KOPT-K1 (cell line): Measurements from ENCODE around the gene INPP4A.
A peak's percentile ranks its signal among the peaks of the same experiment; 100 is the strongest.

Experiments used
- H3K27ac ChIP-seq: fragments of 200-600 bp; sonication (generic); 2 replicates; pipeline ENCODE4 v1.5.1; 2016; ENCODE audit warnings: antibody characterized with exemption, mild to moderate bottlenecking, low read depth, low read length; ENCODE audit not compliant: poor library complexity, severe bottlenecking
- H3K36me3 ChIP-seq: fragments of 200-600 bp; sonication (generic); 2 replicates; pipeline ENCODE4 v1.5.1; 2017; ENCODE audit warnings: antibody characterized with exemption, mild to moderate bottlenecking, low read length, moderate library complexity; ENCODE audit not compliant: insufficient read depth
- H3K9me3 ChIP-seq: fragments of 200-600 bp; sonication (generic); 2 replicates; pipeline ENCODE4 v1.5.1; 2017; ENCODE audit warnings: antibody characterized with exemption, low read length, mild to moderate bottlenecking; ENCODE audit not compliant: insufficient read depth, poor library complexity, severe bottlenecking

Gene INPP4A

GRCh38 chr2:98502556-98503335 is 58.1 kb downstream of the INPP4A start:
- Histone ChIP-seq H3K27ac (no peak overlapping the region), H3K9me3 (no peaks in the 10 kb centered on the region), H3K36me3 (peaks cover 13% of the 10 kb centered on the region; the same call in 1 of the 2 replicates)

DNA sequence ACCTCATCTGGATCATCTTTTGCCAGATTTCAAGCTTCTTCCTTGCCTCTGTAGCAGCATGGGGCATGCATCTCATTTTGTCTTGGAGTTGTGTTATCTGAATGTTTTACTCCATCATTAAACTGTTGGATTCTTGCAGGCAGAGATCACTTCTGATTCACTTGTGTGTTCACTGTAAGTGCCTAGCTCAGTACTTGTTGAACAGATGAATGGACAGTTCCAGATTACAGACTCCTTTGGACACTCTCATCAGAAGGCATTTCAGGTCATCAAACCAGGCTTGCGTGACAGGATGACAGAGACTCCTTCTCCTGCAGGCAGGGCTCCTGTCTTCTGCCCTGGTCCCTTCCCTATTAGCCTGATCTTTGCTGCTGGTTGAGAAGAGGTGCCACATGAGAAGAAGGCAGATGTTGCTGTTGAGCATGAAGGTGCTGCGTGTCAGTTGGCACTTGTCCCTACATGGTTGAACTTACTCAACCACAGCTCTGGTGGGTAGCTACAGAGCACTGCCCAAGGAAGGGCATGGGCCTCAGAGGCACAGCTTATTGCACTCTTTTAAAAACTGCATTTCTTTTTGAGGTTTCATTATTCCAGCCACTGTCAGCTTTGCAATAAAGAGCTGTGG is 58.9 kb downstream of the INPP4A start:
- peak overlapping the region; percentile 42 for H3K27ac ChIP-seq

DNA sequence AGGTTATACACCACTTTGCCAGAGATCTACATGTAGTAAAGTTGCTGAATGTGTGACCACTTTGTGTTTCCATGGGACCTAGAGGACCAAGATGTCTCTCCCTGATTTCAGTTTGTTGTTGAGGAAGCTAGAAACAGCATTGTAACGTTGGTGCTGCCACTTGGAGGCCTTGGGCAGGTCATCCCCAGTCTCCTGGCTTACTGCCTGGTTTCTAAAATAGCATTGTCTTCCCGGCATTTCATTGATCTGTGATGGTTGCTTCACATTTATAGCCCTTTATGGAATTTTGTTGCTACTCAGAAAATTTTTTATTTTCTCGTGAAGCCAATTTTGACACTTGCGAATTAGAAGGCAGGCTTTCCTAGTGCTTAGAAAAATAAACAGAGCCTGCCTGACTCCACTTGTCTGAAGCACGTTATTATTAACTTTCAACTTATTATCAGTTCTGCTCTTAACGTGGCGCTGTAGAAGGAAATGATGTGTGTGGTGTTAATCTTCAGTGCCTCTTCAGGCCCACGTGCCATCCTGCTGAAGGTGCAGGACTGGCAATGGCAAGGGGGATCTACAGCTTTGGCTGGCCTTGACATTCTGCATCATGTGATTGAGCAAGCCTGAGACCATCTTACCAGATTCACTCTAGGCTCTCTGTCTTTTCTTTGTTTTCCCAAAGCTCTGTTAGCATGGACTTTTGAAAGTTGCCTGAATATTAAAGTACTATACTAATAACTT is 59.9 kb downstream of the INPP4A start:
- Histone ChIP-seq H3K9me3 (no peaks in the 10 kb centered on the region), H3K36me3 (peaks cover 10% of the 10 kb centered on the region; the same call in 1 of the 2 replicates), H3K27ac (peak overlapping the region; percentile 42)

More for the DNA sequence above, 58.9 kb downstream of the INPP4A start:
- no peaks in the 10 kb centered on the region for H3K9me3 ChIP-seq
- H3K36me3 ChIP-seq, result peaks cover 10% of the 10 kb centered on the region; the same call in 1 of the 2 replicates

GRCh38 chr2:98505311-98505808 is 60.7 kb downstream of the INPP4A start:
- Histone ChIP-seq H3K27ac (no peak overlapping the region), H3K9me3 (no peaks in the 10 kb centered on the region), H3K36me3 (peaks cover 10% of the 10 kb centered on the region; the same call in 1 of the 2 replicates)

DNA sequence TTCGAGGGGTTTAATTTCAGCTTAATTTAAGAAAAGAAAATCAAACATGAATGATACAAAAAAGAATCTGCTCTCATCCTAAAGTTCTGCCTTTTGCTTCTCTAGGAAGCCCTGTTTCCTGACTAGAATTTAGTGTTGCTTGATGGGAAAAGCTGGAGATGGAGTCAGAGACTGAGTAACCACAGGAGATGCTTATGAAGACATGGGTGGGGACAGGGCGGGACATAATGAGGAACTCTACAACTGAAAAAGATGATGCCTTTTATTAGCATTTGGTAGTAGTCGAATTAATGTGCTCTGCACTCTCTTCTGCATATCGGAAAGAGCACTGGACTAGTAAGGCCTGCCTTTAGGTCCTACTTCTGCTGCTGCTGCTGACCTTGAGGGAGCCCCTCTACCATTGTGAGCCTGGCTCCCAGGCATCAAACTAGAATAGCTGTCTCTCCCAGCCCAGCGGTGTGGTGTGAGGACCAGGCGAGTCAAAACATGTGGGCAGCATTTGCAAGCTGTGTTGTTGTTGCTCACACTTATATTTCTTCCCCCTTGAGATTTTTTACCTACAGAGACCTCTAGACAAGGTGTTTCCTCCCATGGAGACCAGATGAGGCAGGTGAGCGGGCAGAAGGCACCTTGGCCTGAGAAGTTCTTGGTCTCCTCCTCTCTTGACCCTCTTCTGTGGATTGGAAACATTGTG is 61.5 kb downstream of the INPP4A start:
- Histone ChIP-seq H3K9me3 (no peaks in the 10 kb centered on the region), H3K36me3 (peaks cover 10% of the 10 kb centered on the region; the same call in 1 of the 2 replicates), H3K27ac (no peak overlapping the region)

GRCh38 chr2:98506881-98507280 is 62.2 kb downstream of the INPP4A start:
- Histone ChIP-seq H3K9me3 (no peaks in the 10 kb centered on the region), H3K27ac (no peak overlapping the region), H3K36me3 (peaks cover 10% of the 10 kb centered on the region; the same call in 1 of the 2 replicates)

DNA sequence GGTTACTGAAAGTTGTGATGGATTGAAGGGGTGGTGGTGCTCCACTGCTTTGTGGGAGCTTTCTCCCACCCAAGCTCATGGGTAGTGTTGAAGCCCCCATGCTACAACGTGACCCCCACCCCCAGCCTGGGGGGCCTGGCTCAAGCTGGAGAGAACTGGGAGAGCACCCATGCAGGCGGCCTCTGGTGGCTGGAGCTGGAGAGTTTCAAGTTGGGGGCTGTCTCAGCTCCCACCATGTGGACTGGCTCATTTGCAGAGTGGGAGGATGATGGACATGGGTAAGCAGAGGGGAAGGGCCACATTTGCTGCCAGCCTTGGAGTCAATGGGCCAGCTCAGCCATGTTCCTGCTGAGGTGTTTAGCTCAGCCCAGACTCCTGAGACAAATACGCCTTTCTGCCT is 62.8 kb downstream of the INPP4A start:
- peaks cover 10% of the 10 kb centered on the region; the same call in 1 of the 2 replicates for H3K36me3 ChIP-seq
- no peaks in the 10 kb centered on the region for H3K9me3 ChIP-seq
- peak overlapping the region; percentile 44 for H3K27ac ChIP-seq

GRCh38 chr2:98507891-98508708 is 63.4 kb downstream of the INPP4A start:
- peaks cover 10% of the 10 kb centered on the region; the same call in 1 of the 2 replicates for H3K36me3 ChIP-seq
- H3K27ac ChIP-seq, result peak overlapping the region; percentile 44
- no peaks in the 10 kb centered on the region for H3K9me3 ChIP-seq

DNA sequence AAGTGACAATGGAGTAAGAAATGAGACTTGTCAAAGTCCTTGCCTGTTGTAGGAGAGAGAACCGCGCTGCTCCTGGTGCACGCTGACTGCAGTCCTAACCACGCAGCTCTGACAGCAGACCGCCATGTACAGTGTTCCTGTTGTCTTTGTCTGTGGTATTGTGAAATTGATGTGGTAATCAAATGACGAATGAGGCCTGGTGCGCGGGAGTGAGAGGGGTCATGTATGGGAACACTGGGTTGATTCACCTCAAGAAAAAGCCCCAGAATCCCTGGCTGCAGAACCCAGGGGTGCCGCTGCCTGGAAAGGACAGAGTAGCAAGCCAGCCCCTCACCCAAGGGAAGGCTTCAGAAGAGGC is 64.0 kb downstream of the INPP4A start:
- Histone ChIP-seq H3K9me3 (no peaks in the 10 kb centered on the region), H3K27ac (peak overlapping the region; percentile 44), H3K36me3 (peaks cover 7% of the 10 kb centered on the region; the same call in 1 of the 2 replicates)

GRCh38 chr2:98509542-98510321 is 65.1 kb downstream of the INPP4A start:
- Histone ChIP-seq H3K27ac (no peak overlapping the region), H3K9me3 (no peaks in the 10 kb centered on the region), H3K36me3 (no peaks in the 10 kb centered on the region)

DNA sequence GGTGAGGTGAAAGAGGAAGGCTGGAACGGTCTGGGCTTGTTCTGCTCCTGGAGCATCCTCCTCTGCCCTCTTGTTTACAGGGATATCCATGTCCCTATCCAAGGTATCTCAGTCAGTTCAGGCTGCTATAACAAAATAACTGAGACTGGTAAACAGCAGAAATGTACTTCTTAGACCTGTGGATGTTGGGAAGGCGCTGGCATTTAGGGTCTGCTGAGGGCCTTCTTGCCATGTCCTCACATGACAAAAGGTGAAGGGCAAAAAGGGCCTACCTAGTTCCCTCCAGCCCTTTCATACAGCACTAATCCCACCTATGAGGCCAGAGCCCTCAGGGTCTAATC is 65.6 kb downstream of the INPP4A start:
- Histone ChIP-seq H3K27ac (no peak overlapping the region), H3K9me3 (no peaks in the 10 kb centered on the region), H3K36me3 (no peaks in the 10 kb centered on the region)

DNA sequence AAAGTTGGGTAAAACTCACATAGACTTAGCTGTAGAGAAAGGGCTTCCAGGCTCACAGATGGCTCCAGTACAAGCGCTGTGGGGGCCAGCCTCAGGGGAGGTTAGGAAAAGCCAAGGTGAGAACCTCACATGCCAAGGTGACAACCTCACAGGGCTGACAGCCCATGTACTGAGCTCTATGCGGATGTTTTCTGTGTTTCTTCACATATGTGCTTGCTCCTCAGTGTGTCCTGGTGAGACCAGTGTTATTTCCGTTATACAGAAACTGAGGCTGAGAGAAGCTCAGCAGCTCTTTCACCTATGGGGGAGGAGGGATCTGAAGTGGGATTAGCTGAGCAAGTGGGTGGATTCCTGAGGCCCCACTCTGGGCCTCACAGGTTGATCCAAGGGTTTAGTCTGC is 67.3 kb downstream of the INPP4A start:
- Histone ChIP-seq H3K27ac (no peak overlapping the region), H3K9me3 (no peaks in the 10 kb centered on the region), H3K36me3 (no peaks in the 10 kb centered on the region)

DNA sequence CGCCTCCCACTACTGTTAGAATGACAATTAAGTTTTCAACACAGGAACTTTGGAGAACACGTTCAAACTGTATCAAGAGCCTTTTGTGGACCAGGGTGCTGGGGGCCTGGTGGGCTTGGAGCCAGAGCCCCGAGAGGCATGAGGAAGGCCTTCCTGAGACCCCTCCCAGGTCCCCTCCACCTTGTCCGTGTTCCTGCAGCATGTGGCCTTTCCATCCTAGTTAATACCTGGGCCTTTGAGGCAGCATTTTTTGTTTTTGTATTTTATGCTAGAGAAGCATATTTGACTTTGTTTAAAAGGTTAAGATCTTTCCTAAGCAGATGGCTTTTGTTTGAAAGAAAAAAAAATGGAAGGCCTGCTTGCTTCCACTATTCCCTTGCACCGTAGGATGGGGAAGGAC is 68.0 kb downstream of the INPP4A start:
- Histone ChIP-seq H3K27ac (no peak overlapping the region), H3K9me3 (no peaks in the 10 kb centered on the region), H3K36me3 (no peaks in the 10 kb centered on the region)
